Fibroblast of skin of right quadriceps (primary cell): ENCODE results near the gene POF1B.
A peak's percentile ranks its signal among the peaks of the same experiment; 100 is the strongest.
"Not testable (repeated sequence)": the region's sequence is repeated elsewhere in the genome, so short reads cannot be mapped to it uniquely, and the experiment has no call there.

ENCODE experiments used
- DNase-seq: peaks from one replicate; pipeline ENCODE4 v3.0.0-alpha.2; 2013

Gene POF1B, protein sequence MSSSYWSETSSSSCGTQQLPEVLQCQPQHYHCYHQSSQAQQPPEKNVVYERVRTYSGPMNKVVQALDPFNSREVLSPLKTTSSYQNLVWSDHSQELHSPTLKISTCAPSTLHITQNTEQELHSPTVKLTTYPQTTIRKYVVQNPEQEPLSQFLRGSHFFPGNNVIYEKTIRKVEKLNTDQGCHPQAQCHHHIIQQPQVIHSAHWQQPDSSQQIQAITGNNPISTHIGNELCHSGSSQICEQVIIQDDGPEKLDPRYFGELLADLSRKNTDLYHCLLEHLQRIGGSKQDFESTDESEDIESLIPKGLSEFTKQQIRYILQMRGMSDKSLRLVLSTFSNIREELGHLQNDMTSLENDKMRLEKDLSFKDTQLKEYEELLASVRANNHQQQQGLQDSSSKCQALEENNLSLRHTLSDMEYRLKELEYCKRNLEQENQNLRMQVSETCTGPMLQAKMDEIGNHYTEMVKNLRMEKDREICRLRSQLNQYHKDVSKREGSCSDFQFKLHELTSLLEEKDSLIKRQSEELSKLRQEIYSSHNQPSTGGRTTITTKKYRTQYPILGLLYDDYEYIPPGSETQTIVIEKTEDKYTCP

DNA sequence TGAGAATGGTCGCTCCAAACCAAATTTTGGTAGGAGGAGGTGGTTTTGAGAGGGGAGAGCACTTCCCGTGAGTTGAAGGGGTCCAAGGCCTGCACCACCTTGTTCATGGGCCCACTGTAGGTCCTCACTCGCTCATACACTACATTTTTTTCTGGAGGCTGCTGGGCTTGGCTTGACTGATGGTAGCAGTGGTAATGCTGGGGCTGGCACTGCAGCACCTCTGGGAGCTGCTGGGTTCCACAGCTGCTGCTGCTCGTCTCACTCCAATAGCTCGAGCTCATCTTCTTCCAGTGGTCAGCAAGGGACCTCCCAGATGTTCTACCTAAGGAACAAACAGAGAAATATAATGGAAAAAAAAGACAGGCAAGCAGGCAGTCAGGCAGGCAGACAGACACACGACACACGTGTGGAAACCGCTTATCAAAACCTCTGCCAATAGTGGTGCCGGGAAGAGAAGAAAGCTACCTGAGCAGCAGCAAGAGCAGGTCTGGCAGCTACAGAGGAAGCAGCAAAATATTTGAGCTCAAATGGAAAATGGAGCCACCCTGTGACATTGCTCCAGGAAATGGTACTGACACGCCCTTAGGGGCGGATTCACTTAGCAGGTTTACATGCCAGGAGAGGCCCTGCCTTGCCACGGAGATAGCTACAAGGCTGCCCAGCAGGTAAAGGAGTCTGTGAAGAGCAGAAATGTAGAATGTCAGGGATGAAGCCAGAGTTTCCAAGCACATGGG, at the start of gene POF1B:
Gene POF1B (minus strand): TSS at position 492 of the 734 bp plus-strand sequence. CDS start 211 bp downstream, at position 281.
- DNase-seq: no peak

GRCh38 chrX:85429066-85429465, 49.6 kb upstream of the POF1B start:
- no peak for DNase-seq

GRCh38 chrX:85419293-85419692, 39.8 kb upstream of the POF1B start:
- no peak for DNase-seq

DNA sequence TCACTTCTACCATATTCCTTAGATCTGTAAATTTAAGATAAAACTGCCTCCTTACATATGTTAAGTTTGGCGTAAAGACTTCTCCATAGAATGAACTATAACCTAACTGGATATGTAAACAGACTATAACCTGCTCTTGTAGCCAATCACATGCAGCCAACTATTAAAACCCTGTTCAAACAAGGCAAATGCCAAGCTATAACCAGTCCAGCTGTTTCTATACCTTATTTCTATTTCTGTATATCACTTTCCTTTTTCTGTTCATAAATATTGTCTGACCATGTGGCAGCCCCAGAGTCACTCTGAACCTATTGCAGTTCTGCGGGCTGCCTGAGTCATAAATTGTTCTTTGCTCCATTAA, 12.4 kb upstream of the POF1B start:
- no peak for DNase-seq

GRCh38 chrX:85391185-85391877, 11.9 kb upstream of the POF1B start:
- DNase-seq: no peak

DNA sequence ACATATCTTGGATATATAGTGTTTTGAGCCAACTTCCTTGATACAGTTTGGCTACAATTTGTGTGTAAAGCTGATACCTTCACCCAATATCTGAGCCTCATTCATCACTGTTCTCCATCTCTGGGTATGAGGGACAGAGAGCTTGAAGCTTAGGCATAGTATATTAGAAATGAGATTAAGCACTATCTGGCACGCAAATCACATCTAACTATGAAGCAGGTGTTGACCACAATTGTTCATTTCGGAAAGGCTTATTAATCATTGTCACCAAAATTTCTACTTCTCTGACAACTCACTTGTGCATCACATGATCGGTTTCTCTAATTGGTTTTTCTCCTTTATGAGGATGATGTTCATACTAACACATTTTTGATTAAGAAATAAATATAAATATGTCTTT, 2.1 kb upstream of the POF1B start:
- no peak for DNase-seq

- DNase-seq: no peak
Measured at GRCh38 chrX:85378461-85378860, 1.0 kb downstream of the POF1B start.

- DNase-seq: no peak
Measured at GRCh38 chrX:85375333-85375738, 4.1 kb downstream of the POF1B start.

- no peak for DNase-seq
Measured at GRCh38 chrX:85365370-85365995, 14.0 kb downstream of the POF1B start.

- DNase-seq: no peak
Measured at GRCh38 chrX:85359051-85359450, 20.4 kb downstream of the POF1B start.

DNA sequence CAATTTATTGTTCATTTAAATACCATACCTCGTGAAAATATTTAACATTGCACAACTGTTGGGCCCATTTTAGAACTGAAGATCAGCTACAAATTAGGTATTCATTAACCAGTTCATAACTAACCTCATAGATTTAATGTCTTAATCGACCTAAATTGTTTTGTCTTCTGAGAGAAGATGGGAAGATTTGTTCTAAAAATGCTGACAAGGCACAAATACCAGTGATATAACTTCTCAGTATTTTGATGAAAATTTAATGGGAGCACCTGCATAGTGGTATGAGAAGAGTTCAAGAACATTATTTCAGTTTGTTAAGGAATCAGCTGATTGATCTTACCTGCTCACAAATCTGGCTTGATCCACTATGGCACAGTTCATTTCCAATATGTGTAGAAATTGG, 33.9 kb downstream of the POF1B start:
- no peak for DNase-seq

GRCh38 chrX:85327060-85327333, 52.5 kb downstream of the POF1B start:
- DNase-seq: no peak

DNA sequence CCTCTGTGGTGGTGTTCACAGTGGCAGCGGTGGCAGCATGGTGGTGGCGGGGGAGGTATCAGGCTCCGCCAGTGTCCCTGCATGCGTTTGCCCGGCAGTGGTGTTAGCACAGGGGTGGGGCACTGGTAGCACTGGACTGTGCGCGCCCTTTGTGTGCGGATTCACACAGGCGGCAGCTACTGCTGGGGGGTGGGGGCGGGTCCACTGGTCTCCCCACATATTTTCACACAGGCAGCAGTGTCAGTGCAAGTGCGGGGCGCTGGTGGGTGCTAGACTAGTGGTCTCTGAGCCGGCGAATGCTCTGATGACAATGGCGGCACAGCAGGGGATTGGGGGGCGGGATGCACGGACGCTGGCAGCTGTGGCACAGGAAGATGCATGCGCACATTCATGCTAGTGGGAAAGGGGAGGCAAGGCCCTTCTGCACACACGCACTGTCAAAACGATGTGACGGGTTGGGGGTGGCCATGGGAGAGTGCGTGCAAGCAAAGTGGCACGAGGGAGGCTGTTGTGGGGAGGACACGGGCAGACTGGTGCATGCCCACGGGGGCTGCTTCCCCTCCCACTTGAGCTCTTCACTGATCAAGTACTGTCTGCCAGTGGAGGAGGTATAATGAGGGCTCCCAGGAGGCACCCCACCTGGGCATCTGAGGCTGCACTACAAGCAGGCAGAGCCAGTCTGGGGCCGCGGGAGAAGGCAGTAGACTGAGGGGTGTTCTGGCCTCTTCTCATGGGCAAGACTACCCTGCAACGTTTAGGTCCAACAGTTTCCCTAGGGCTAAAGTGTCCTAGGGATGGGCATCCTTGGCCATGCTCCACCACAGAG, 53.0 kb downstream of the POF1B start:
- no peak for DNase-seq

- not testable (repeated sequence) for DNase-seq
Measured at GRCh38 chrX:85311348-85311747, 68.1 kb downstream of the POF1B start.

DNA sequence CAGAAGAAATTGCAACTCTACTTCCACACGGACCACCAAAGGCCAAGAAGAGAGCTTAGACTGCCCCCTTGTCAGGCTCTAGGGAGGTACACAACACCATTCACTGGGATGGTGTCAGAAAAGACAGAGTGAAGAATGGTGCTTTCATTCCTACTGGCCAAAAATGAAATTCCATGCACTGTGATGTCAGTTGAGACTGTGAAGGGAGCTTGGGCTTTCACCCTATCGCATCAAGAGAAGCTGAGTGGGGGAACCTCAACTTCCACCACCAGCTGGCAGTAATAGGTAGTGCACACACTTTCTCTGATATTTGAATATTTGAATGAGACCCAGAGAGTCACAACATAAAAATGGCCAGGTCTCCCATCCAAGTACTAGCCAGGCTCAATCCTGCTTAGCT, 69.7 kb downstream of the POF1B start:
- DNase-seq: no peak

DNA sequence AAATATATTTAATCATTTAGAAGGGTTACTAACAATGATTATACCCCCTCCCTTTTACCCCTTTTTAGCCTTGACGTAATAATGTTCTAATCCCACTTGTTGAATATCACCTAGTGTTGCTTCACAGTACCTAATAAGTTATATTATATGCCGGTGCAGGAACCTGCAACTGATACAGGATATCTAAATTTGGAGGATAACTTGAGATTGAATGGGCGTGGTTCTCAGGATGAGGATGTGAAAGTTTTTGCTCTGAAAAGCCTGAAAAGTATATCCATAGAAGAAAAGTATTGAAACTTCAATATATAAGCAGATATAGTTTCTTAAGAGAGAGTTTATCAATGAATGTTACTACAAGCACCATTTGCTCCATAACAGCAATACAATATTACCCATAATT, 75.9 kb downstream of the POF1B start:
- DNase-seq: no peak

DNA sequence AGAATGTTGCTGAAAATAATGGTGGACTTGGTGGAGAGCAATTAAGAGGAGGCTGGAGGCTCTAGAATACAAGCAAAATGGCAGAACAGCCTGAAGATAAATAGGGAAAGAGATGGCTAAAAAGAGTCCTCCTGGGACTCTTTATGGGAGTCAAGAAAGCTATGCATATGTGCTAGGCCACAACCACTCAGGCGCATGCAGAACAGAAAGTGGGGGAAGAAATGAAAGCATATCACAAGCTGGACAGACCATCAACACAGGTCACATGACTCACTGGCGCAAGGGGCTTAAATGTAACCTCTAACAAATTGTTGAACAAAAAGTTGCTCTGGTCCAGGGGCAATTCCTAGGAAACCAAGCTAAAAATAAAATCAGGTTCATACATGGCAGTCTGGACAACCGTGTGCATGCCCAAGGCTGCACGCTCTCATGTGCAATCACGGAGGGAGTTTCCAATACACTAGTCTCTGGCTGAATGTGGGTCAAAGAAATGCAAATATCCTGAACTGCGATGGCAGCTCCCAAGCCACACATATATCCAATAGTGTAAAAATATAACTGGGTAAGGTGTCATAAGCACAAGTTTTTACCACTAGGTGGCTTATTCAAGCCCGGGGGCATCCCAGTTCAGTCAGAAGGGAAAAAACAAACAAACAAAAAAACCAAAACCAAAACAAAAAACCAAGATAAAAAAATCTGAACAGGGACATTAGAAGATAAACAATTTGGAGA, 90.3 kb downstream of the POF1B start:
- no peak for DNase-seq

DNA sequence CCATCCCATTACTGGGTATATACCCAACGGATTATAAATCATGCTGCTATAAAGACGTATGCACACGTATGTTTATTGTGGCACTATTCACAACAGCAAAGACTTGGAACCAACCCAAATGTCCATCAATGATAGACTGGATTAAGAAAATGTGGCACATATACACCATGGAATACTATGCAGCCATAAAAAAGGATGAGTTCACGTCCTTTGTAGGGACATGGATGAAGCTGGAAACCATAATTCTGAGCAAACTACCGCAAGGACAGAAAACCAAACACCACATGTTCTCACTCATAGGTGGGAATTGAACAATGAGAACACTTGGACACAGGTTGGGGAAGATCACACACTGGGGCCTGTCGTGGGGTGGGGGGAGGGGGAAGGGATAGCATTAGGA, 94.2 kb downstream of the POF1B start:
- DNase-seq: not testable (repeated sequence)

- peak; percentile 10 for DNase-seq
Measured at GRCh38 chrX:85244450-85245211, 134.8 kb downstream of the POF1B start.

DNA sequence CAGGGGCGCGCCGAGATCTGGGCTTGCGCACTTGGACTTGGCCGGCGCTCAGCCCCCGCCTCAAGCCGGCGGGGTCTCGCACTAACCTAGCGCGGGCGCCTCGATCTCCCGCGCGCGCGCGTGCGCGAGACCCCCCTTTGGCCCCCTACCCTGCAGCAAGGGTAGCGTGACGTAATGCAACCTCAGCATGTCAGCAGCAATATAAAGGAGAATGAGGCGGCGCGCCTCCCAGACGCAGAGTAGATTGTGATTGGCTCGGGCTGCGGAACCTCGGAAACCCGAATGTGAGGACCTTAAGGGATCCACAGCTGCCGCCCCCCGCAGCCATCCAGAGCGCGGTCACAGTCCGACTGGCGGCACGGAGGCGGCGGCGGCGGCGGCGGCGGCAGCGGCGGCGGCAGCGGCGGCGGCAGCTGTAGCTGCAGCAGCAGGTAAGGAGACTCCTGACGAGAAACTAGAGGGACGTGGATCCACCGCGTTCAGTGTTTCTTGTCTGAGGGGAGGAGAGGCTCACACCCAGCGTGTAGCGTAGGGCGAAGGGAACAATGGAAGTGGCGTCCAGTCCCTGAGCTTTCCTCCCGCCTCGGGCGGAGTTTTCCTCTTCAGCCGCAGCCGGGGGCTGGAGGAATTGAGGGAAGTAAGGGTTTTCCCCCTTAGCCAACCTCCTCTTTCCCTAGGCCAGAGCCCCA, 135.6 kb downstream of the POF1B start, which contains the start of the genes SATL1 and ZNF711:
Gene SATL1 (minus strand): TSS at position 19 of the 689 bp plus-strand sequence. CDS start 134,811 bp downstream, outside the sequence.
Gene ZNF711 (plus strand): TSS at position 231 of the 689 bp plus-strand sequence. CDS start 3,582 bp downstream, outside the sequence.
- DNase-seq: peak; percentile 67
